Smooth muscle cell (in vitro differentiated cells): ENCODE results near the gene CWC27. TPM values are rescaled to one million over a fixed set of nuclear protein-coding genes. Genes with fewer than 3 reads are reported as not detected.

Experiments used
- DNase-seq: peaks from one replicate; lab custom pipeline; 2025; ENCODE audit not compliant: unreplicated experiment; lab: John Stamatoyannopoulos, UW
- H2AFZ ChIP-seq: fragments of 200-600 bp; sonication (generic); 2 replicates; pipeline ENCODE4 v1.6.0; 2016; ENCODE audit warnings: antibody characterized with exemption, low read depth, mild to moderate bottlenecking
- H3F3A ChIP-seq: fragments of 200-600 bp; sonication (generic); 2 replicates; pipeline ENCODE4 v1.6.0; 2017; ENCODE audit warnings: antibody characterized with exemption, low read depth
- H3K27ac ChIP-seq: fragments of 200-600 bp; sonication (generic); 2 replicates; pipeline ENCODE4 v1.5.1; 2016; ENCODE audit warnings: low read depth, mild to moderate bottlenecking
- H3K27me3 ChIP-seq: fragments of 200-600 bp; sonication (generic); 2 replicates; pipeline ENCODE4 v1.6.1; 2016; ENCODE audit warnings: low read depth, mild to moderate bottlenecking
- H3K36me3 ChIP-seq: fragments of 200-600 bp; sonication (generic); 2 replicates; pipeline ENCODE4 v1.5.1; 2016; ENCODE audit warnings: low read depth
- H3K4me1 ChIP-seq: fragments of 200-600 bp; sonication (generic); 2 replicates; pipeline ENCODE4 v1.5.1; 2016; ENCODE audit warnings: low read depth
- H3K4me2 ChIP-seq: fragments of 200-600 bp; sonication (generic); 2 replicates; pipeline ENCODE4 v1.6.0; 2016; ENCODE audit warnings: mild to moderate bottlenecking
- H3K4me3 ChIP-seq: fragments of 200-600 bp; sonication (generic); 2 replicates; pipeline ENCODE4 v1.5.1; 2016; ENCODE audit warnings: mild to moderate bottlenecking
- H3K79me2 ChIP-seq: fragments of 200-600 bp; sonication (generic); 2 replicates; pipeline ENCODE4 v1.6.0; 2016; ENCODE audit warnings: low read depth, mild to moderate bottlenecking
- H3K9ac ChIP-seq: fragments of 200-600 bp; sonication (generic); 2 replicates; pipeline ENCODE4 v1.6.0; 2016; ENCODE audit warnings: low read depth
- H3K9me3 ChIP-seq: fragments of 200-600 bp; sonication (generic); replicated peaks from 2 replicates; pipeline ENCODE4 v1.5.1; 2016; ENCODE audit warnings: low read depth
- H4K20me1 ChIP-seq: fragments of 200-600 bp; sonication (generic); 2 replicates; pipeline ENCODE4 v1.6.0; 2016; ENCODE audit warnings: low read depth
- WGBS: methylation state at CpG from one replicate; pipeline ENCODE4 v1.1.7; 2016; ENCODE audit warnings: low lambda C conversion rate; 5-methylcytosine and 5-hydroxymethylcytosine counted together
- polyA plus RNA-seq: library from polyadenylated mRNA; unstranded; fragments of >200 nt; fragmentation: Nextera tagmentation; extraction: Ambion mirVana; gene quantifications from 2 replicates; pipeline ENCODE4 v1.2.1, GENCODE V29; 2016
- total RNA-seq: library from RNA; depleted of rRNA; stranded (reverse); fragments of >200 nt; gene quantifications from 2 replicates; pipeline ENCODE4 v1.2.3, GENCODE V29; 2014
- TF ChIP-seq, protein P1 (sequence below): fragments of 200-600 bp; sonication (generic); IDR thresholded peaks from 2 replicates; pipeline ENCODE4 v1.5.1; 2017; ENCODE audit warnings: borderline replicate concordance, mild to moderate bottlenecking, antibody characterized with exemption; ENCODE audit not compliant: insufficient read depth, poor library complexity, severe bottlenecking

CWC27 gene
- total and polyA plus RNA-seq, 2 experiments from 2014 or later = 34.6 to 40.8 TPM

- Histone ChIP-seq H3F3A (peaks cover under 1% of the 10 kb centered on the region), H3K4me2 (peak overlapping the region; percentile 49), H2AFZ (no peak overlapping the region), H3K4me3 (no peak overlapping the region), H3K9ac (no peak overlapping the region), H3K79me2 (no peaks in the 10 kb centered on the region), H3K36me3 (no peaks in the 10 kb centered on the region), H3K4me1 (no peaks in the 10 kb centered on the region), H3K27me3 (no peaks in the 10 kb centered on the region), H4K20me1 (no peaks in the 10 kb centered on the region), H3K9me3 (no peaks in the 10 kb centered on the region), H3K27ac (peak overlapping the region; percentile 64)
- DNase-seq = no peak
- WGBS = 54% methylated on average over 2 of the region's 2 CpGs
- TF ChIP-seq, protein P1, sequence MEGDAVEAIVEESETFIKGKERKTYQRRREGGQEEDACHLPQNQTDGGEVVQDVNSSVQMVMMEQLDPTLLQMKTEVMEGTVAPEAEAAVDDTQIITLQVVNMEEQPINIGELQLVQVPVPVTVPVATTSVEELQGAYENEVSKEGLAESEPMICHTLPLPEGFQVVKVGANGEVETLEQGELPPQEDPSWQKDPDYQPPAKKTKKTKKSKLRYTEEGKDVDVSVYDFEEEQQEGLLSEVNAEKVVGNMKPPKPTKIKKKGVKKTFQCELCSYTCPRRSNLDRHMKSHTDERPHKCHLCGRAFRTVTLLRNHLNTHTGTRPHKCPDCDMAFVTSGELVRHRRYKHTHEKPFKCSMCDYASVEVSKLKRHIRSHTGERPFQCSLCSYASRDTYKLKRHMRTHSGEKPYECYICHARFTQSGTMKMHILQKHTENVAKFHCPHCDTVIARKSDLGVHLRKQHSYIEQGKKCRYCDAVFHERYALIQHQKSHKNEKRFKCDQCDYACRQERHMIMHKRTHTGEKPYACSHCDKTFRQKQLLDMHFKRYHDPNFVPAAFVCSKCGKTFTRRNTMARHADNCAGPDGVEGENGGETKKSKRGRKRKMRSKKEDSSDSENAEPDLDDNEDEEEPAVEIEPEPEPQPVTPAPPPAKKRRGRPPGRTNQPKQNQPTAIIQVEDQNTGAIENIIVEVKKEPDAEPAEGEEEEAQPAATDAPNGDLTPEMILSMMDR = peak; percentile 33
Observed at GRCh38 chr5:64971513-64971912, 202.8 kb downstream of the CWC27 start.

GRCh38 chr5:64971990-64972389 is 203.3 kb downstream of the CWC27 start:
- Histone ChIP-seq H3K9me3 (no peaks in the 10 kb centered on the region), H2AFZ (no peak overlapping the region), H3K4me1 (no peaks in the 10 kb centered on the region), H3K27me3 (no peaks in the 10 kb centered on the region), H3K9ac (no peak overlapping the region), H3K27ac (peak overlapping the region; percentile 64), H3F3A (no peaks in the 10 kb centered on the region), H3K36me3 (peaks cover under 1% of the 10 kb centered on the region), H3K4me2 (peak overlapping the region; percentile 49), H4K20me1 (no peaks in the 10 kb centered on the region), H3K79me2 (no peaks in the 10 kb centered on the region), H3K4me3 (no peak overlapping the region)
- 68% methylated on average over 3 of the region's 3 CpGs for WGBS
- no peak for DNase-seq
- TF ChIP-seq, protein P1 = no peak

DNA sequence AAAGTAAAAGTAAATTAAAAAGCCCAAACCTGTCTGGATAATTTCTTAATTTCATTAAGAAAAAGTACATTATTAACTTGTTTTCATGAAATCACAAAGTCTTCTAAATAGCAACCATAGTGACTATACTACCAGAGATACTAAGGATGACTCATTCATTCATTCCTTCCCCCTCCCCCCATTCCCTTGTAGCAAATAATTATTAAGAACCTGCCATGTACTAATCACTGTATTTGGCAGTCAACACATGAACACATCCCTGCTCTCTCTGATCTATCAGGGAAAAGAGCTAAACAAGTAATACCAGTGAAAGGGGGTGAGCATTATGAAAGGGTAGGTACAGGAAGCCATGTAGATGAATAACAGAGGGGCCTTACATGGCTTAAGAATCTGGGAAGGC is 203.9 kb downstream of the CWC27 start:
- Histone ChIP-seq H4K20me1 (no peaks in the 10 kb centered on the region), H3K27ac (peak overlapping the region; percentile 64), H3K9me3 (no peaks in the 10 kb centered on the region), H3K36me3 (peaks cover 6% of the 10 kb centered on the region), H3K27me3 (no peaks in the 10 kb centered on the region), H3K4me1 (no peaks in the 10 kb centered on the region), H3K79me2 (no peaks in the 10 kb centered on the region), H3F3A (no peaks in the 10 kb centered on the region), H3K4me3 (no peak overlapping the region), H3K4me2 (no peak overlapping the region), H2AFZ (no peak overlapping the region), H3K9ac (no peak overlapping the region)
- TF ChIP-seq, protein P1 = no peak
- DNase-seq = no peak

- Histone ChIP-seq H3K4me1 (no peaks in the 10 kb centered on the region), H3K27me3 (no peaks in the 10 kb centered on the region), H3K4me2 (no peak overlapping the region), H4K20me1 (no peaks in the 10 kb centered on the region), H3K79me2 (no peaks in the 10 kb centered on the region), H2AFZ (no peak overlapping the region), H3K9me3 (no peaks in the 10 kb centered on the region), H3K27ac (peak overlapping the region; percentile 64), H3K9ac (no peak overlapping the region), H3F3A (no peaks in the 10 kb centered on the region), H3K36me3 (peaks cover 13% of the 10 kb centered on the region), H3K4me3 (no peak overlapping the region)
- DNase-seq = no peak
- WGBS = 89% methylated on average over 2 of the region's 2 CpGs
- TF ChIP-seq, protein P1 = no peak
Observed at GRCh38 chr5:64973215-64973614, 204.5 kb downstream of the CWC27 start.
